Tibial nerve (tissue), 4 donors: ENCODE data around the gene CFAP54.

Experiments used
- EP300 ChIP-seq, 2 donors: sonication (generic); formaldehyde crosslinking; IDR thresholded peaks; one replicate each; pipeline ENCODE4 v1.6.1; 2017; ENCODE audit warnings: antibody characterized with exemption in 2 of 2, mild to moderate bottlenecking in 1 of 2
- POLR2A ChIP-seq, 2 donors: fragments of 450-650 bp; IDR thresholded peaks; one replicate each; pipeline ENCODE4 v1.6.1; 2017; ENCODE audit warnings: antibody characterized with exemption in 2 of 2, mild to moderate bottlenecking in 2 of 2, moderate library complexity in 2 of 2
- TF ChIP-seq, protein P1 (sequence below), 5 experiments: fragments of 200-600 bp in 3 of 5; fragments of 450-650 bp in 2 of 5; sonication (generic) in 3 of 5; IDR thresholded peaks; one replicate each; pipeline ENCODE4 v1.5.1; 2016 to 2019; ENCODE audit warnings: antibody characterized with exemption in 5 of 5, mild to moderate bottlenecking in 3 of 5, moderate library complexity in 2 of 5

DNA sequence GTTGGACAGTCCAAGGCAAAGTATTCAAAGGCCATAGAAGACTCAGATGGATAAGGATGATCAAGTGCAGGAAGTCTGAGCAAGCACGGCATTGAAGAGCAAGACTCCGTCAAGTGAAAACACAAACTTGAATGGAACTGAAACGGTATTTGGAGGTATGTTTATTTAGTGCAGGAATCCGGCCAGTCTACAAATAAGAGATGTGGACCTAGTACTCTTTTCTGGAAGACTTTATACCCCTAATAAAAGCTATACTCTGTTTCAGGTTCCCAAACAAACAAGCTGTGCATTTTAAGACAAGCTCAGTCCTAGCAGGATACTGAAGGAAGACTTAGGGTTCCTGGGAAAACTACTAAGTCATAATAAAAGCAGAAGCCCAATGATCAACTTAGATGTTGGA is 316.9 kb downstream of the CFAP54 start:
- TF ChIP-seq POLR2A (IDR thresholded peaks at IDR 0.05) (no peak), EP300 (IDR thresholded peaks at IDR 0.05) (no peak)
- TF ChIP-seq, protein P1, sequence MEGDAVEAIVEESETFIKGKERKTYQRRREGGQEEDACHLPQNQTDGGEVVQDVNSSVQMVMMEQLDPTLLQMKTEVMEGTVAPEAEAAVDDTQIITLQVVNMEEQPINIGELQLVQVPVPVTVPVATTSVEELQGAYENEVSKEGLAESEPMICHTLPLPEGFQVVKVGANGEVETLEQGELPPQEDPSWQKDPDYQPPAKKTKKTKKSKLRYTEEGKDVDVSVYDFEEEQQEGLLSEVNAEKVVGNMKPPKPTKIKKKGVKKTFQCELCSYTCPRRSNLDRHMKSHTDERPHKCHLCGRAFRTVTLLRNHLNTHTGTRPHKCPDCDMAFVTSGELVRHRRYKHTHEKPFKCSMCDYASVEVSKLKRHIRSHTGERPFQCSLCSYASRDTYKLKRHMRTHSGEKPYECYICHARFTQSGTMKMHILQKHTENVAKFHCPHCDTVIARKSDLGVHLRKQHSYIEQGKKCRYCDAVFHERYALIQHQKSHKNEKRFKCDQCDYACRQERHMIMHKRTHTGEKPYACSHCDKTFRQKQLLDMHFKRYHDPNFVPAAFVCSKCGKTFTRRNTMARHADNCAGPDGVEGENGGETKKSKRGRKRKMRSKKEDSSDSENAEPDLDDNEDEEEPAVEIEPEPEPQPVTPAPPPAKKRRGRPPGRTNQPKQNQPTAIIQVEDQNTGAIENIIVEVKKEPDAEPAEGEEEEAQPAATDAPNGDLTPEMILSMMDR (IDR thresholded peaks at IDR 0.05), result no peak
